ENCODE results near the gene SST.
"Not testable (repeated sequence)": the region's sequence is repeated elsewhere in the genome, so short reads cannot be mapped to it uniquely, and the experiment has no call there.

The SST gene

DNA sequence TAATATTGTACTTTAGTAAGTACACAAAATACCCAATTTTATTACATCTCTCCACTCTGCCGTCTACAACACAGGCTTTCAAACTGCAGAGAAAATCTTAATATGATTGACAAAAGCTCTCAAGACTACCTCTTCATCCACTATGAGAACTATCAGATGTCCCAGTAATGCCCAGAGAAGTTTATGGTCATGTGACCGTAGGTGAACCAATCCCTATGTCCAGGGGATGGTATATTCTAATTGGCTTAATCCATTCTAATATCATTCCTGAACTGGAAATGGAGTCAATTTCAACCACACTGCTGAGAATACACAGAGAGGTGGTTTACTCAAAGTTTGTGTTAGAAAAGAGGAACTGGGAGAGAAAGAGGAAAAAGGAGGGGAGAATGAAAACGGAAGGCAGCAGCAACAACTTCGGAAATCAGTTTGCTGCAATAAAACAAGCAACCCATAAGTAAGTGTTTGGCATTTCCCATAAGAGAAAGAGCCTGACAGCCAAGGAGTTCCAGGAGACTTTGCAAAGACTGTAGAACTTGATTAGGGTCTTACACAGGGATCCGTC is 7.3 kb downstream of the SST start:
- CTCF ChIA-PET = interaction anchor here (0.6 to 2.5 kb wide), 3 partner anchors 15 to 287 kb away, joined by 3 to 9 read pairs (median 3); no protein-coding TSS in a partner anchor
- POLR2A ChIA-PET (ENCODE audit: low non-redundant PET) = no interaction called here
- DNase-seq (ENCODE audit: low spot score) = no peak
- no peak overlapping the region for H3K27ac ChIP-seq
- TF ChIP-seq, protein P1, sequence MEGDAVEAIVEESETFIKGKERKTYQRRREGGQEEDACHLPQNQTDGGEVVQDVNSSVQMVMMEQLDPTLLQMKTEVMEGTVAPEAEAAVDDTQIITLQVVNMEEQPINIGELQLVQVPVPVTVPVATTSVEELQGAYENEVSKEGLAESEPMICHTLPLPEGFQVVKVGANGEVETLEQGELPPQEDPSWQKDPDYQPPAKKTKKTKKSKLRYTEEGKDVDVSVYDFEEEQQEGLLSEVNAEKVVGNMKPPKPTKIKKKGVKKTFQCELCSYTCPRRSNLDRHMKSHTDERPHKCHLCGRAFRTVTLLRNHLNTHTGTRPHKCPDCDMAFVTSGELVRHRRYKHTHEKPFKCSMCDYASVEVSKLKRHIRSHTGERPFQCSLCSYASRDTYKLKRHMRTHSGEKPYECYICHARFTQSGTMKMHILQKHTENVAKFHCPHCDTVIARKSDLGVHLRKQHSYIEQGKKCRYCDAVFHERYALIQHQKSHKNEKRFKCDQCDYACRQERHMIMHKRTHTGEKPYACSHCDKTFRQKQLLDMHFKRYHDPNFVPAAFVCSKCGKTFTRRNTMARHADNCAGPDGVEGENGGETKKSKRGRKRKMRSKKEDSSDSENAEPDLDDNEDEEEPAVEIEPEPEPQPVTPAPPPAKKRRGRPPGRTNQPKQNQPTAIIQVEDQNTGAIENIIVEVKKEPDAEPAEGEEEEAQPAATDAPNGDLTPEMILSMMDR (conservative IDR thresholded peaks at IDR 0.05; ENCODE audit: low read depth) = no peak

DNA sequence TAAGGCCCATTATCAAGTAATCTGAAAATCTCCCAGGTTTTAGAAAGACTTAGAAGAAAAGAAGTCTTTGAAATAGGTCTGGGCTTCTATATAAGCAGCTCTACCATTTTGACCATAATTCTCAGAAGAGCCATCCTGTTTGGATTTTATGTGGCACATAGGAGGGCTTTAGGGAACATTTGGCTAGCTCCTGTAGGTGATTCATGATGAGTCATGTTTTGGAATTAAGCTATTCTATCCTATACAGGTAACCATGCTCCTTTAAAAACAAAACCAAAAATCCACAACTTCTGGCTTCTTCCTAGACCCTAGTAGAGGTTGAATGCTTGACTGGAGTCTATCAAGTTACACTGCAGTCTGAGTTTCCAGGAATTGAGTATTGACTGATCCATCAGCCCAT is 8.9 kb downstream of the SST start:
- TF ChIP-seq, protein P1 (conservative IDR thresholded peaks at IDR 0.05; ENCODE audit: low read depth) = no peak
- CTCF ChIA-PET = interaction anchor here (2.5 kb wide), 1 partner anchor 18 kb away, joined by 9 read pairs; no protein-coding TSS in a partner anchor
- POLR2A ChIA-PET (ENCODE audit: low non-redundant PET) = no interaction called here
- no peak overlapping the region for H3K27ac ChIP-seq
- DNase-seq (ENCODE audit: low spot score) = peak; percentile 30

DNA sequence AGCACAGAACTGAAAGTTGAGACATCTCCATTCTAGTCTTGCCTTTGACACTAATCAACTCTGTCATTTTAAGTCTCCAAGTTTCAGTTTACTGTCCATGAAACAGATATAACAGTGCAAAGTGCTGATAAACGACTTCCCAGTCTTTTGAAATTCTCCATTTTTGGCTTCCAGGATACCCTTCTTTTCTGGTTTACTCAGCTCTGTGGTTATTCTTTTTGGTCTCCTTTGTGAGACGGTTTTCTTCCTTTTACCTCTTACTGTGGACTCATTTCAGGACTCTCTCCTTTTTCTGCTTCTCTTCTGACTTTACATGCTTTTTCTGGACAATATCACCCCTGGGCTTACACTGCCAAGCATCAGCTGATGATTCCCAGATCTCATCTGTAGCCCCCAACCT is 18.9 kb downstream of the SST start:
- DNase-seq (ENCODE audit: low spot score) = no peak
- ChIA-PET CTCF (no interaction called here), POLR2A (ENCODE audit: low non-redundant PET) (no interaction called here)
- TF ChIP-seq, protein P1 (conservative IDR thresholded peaks at IDR 0.05; ENCODE audit: low read depth) = no peak
- no peak overlapping the region for H3K27ac ChIP-seq

DNA sequence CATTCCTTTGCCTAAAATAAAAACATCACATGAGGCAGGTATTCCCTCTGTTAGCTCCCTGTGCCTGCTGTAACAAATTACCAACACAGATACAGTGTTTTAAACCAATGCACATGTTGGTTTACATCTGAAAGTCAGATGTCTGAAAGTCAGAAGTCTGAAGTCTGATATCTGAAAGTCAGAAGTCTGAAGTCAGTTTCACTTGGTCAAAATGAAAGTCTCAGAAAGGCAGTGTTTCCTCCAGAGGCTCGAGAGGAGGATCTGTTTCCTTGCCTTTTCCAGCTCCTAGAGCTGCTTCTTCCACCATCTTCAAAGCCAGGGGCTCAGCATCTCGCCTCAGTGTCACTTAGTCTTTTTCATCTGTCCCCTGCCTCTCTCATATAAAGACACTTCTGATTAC is 22.0 kb downstream of the SST start:
- TF ChIP-seq, protein P1 (conservative IDR thresholded peaks at IDR 0.05; ENCODE audit: low read depth) = no peak
- ChIA-PET CTCF (no interaction called here), POLR2A (ENCODE audit: low non-redundant PET) (no interaction called here)
- DNase-seq (ENCODE audit: low spot score) = no peak
- no peak overlapping the region for H3K27ac ChIP-seq

DNA sequence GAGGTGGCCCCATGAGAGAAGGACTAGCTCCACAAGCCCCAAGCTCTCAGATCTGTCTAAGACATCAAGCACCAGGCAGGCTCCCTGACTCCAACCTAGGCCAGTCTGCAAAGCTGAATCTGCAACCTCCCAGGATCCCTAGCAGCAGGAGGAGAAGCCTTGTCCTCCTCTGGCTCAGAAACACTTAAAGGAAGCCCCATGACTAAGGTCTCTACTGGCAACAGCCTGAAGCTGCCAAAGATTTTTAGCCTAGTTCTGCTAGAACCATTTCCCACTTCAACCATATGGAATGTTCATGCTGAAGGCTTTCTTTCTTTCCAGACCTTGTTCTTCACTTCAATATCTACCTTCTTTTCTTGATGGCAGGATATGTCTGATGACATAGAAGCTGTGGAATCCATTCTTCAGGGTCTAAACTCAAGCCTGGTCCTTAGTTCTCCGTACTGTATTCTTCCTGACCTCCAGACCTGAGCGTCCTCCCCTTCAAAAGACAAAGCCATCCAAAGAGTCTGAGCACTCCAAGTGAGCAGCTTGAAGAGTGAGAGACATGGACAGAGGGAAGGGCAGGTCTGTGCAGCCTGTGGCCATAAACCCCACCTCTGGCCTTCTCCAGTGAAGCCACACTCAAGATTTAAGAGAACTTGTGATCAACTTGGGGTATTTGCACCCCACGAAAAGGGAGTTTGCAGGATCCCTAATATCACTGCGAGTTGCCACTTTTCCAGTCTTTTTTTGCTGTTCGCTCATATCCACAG is 23.1 kb downstream of the SST start:
- DNase-seq (ENCODE audit: low spot score) = no peak
- H3K27ac ChIP-seq = no peak overlapping the region
- TF ChIP-seq, protein P1 (conservative IDR thresholded peaks at IDR 0.05; ENCODE audit: low read depth) = no peak
- CTCF ChIA-PET = interaction anchor here (0.9 kb wide), 1 partner anchor 33 kb away, joined by 3 read pairs; no protein-coding TSS in a partner anchor
- POLR2A ChIA-PET (ENCODE audit: low non-redundant PET) = no interaction called here

DNA sequence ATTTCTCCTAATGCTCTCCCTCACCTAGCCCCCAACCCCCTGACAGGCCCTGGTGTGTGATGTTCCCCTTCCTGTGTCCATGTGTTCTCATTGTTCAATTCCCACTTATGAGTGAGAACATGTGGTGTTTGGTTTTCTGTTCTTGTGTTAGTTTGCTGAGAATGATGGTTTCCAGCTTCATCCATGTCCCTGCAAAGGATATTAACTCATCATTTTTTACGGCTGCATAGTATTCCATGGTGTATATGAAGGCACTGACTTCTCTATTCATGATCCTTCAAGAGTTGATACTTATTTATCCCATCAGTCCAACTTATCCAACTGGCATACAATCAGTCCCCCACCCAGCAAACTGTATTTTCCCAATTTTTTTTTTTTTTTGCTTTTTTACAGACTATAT is 24.8 kb downstream of the SST start:
- POLR2A ChIA-PET (ENCODE audit: low non-redundant PET); H3K27ac ChIP-seq; DNase-seq (ENCODE audit: low spot score); CTCF ChIA-PET: not testable (repeated sequence)

DNA sequence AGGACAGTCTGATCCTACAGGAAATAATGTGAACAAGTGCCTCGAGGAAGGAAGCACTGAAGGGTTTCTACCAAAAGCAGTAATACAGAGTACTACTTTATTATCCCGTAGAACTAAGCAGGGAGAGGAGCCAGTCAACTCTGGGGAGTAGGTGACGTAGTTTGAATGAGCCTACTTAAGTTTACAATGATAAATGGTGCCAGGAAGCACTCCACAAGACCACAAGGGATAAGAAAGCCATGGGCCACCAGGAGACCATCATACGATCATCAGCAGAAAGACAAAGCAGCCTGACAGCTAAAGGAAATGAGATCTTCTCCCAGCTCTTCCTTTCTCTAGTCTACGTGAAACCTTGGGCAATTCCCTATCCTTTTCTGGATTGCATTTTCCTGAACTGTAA is 27.3 kb downstream of the SST start:
- POLR2A ChIA-PET (ENCODE audit: low non-redundant PET) = no interaction called here
- no peak overlapping the region for H3K27ac ChIP-seq
- CTCF ChIA-PET = no interaction called here
- TF ChIP-seq, protein P1 (conservative IDR thresholded peaks at IDR 0.05; ENCODE audit: low read depth) = no peak
- no peak for DNase-seq (ENCODE audit: low spot score)
